Ascending aorta (tissue), 2 donors: ENCODE data around the gene RGS7. TPM values are rescaled to one million over a fixed set of nuclear protein-coding genes. Genes with fewer than 3 reads are reported as not detected.
A peak's percentile ranks its signal among the peaks of the same experiment; 100 is the strongest.

Experiments
- DNase-seq, 2 donors: peaks; one replicate each; pipeline ENCODE4 v3.0.0-alpha.2; 2019; ENCODE audit warnings: low spot score in 2 of 2
- H3K27ac ChIP-seq, 2 donors: fragments of 200-600 bp; sonication (generic); one replicate each; pipeline ENCODE4 v1.5.1; 2016 to 2017; ENCODE audit warnings: mild to moderate bottlenecking in 1 of 2
- H3K27me3 ChIP-seq: fragments of 200-600 bp; sonication (generic); one replicate; pipeline ENCODE4 v1.5.1; 2017
- H3K36me3 ChIP-seq, 2 donors: fragments of 200-600 bp; sonication (generic); one replicate each; pipeline ENCODE4 v1.5.1; 2016
- H3K4me1 ChIP-seq, 2 donors: fragments of 200-600 bp; sonication (generic); one replicate each; pipeline ENCODE4 v1.5.1; 2016 to 2017; ENCODE audit warnings: mild to moderate bottlenecking in 1 of 2
- H3K4me3 ChIP-seq, 2 donors: fragments of 200-600 bp; sonication (generic); one replicate each; pipeline ENCODE4 v1.5.1; 2016 to 2017; ENCODE audit warnings: mild to moderate bottlenecking in 1 of 2
- H3K9me3 ChIP-seq, 2 donors: fragments of 200-600 bp; sonication (generic); one replicate each; pipeline ENCODE4 v1.5.1; 2016
- CTCF ChIP-seq, 3 experiments: fragments of 200-600 bp in 2 of 3; fragments of 450-650 bp in 1 of 3; sonication (generic) in 2 of 3; IDR thresholded peaks; one replicate each; pipeline ENCODE4 v1.5.1; 2016 to 2019; ENCODE audit warnings: antibody characterized with exemption in 3 of 3, mild to moderate bottlenecking in 1 of 3, moderate library complexity in 1 of 3
- intact Hi-C: fragments of 100-400 bp; cut with DNase I; formaldehyde crosslinking; loops from one replicate; pipeline ENCODE4 v1.15.1; 2023
- total RNA-seq: library from RNA; depleted of rRNA; stranded (reverse); fragments of >200 nt; gene quantifications from one replicate; pipeline ENCODE4 v1.1.0, GENCODE V29; 2016

The RGS7 gene
- total RNA-seq, 1 donor from 2014 or later = not detected

- no peaks in the 10 kb centered on the region for H3K4me1 ChIP-seq
- intact Hi-C loops = no loop called here
- H3K9me3 ChIP-seq = no peaks in the 10 kb centered on the region
- no peak for DNase-seq
- H3K36me3 ChIP-seq = no peaks in the 10 kb centered on the region
- no peak overlapping the region for H3K27ac ChIP-seq
- H3K4me3 ChIP-seq = no peak overlapping the region
- no peaks in the 10 kb centered on the region for H3K27me3 ChIP-seq
- TF ChIP-seq CTCF (IDR thresholded peaks at IDR 0.05) = peak; percentile 10 to 45 (median 32)
Observed at GRCh38 chr1:240732390-240732789, 624.6 kb downstream of the RGS7 start.

Other genes starting within 250 kb of the RGS7 start
- 29.9 TPM for gene FH, start 162.6 kb upstream of the RGS7 start, total RNA-seq
- not detected for gene KMO, start 175.2 kb upstream of the RGS7 start, total RNA-seq